Measurements from ENCODE around the gene PPT2. TPM values are rescaled to one million over a fixed set of nuclear protein-coding genes. Genes with fewer than 3 reads are reported as not detected.

The PPT2 gene
- total and polyA plus RNA-seq, 2 of the 13 experiments (the other 11 are each of a cell fraction or from before 2014, with no cell fraction given) = 39.2 to 61.8 TPM

- no peak for TF ChIP-seq CBX5 (CRISPR knock-in tag; IDR thresholded peaks at IDR 0.05; ENCODE audit: borderline replicate concordance)
- no peak for TF ChIP-seq SRF (IDR thresholded peaks at IDR 0.05; ENCODE audit: low read depth, low read length)
- no peak for TF ChIP-seq MED8 (CRISPR knock-in tag; IDR thresholded peaks at IDR 0.05; ENCODE audit: insufficient replicate concordance)
- 0 out of 2 replicates have a peak, but pooled peaks have one; percentile 10 for TF ChIP-seq KLF9 (CRISPR knock-in tag; IDR thresholded peaks at IDR 0.05; ENCODE audit: low read depth)
- TF ChIP-seq ZNF407 (CRISPR knock-in tag; IDR thresholded peaks at IDR 0.05; ENCODE audit: not compliant biosample characterization) = no peak
- TF ChIP-seq ZBTB40 (IDR thresholded peaks at IDR 0.05) = no peak
- TF ChIP-seq ZBTB40 (CRISPR knock-in tag; IDR thresholded peaks at IDR 0.05) = no peak; the same call in 1 of the 2 replicates
- TF ChIP-seq UBTF (CRISPR knock-in tag; IDR thresholded peaks at IDR 0.05) = no peak
These were observed 24.0 kb downstream of the PPT2 start, which contains the start of gene RNF5 (continued) for GRCh38 chr6:32177788-32178546.
